SK-N-SH treated with all-trans-retinoic acid at 6 μM for 48 hours (cell line): ENCODE results near the gene TLE1.

Experiments used
- ATAC-seq: fragments of 200-7000 bp; cut with Tn5 transposase; 3 replicates; pipeline ENCODE4 v1.9.1; 2020; ENCODE audit warnings: mild to moderate bottlenecking, moderate library complexity
- ARNTL ChIP-seq: fragments of 450-650 bp; formaldehyde crosslinking; IDR thresholded peaks from 2 replicates; pipeline ENCODE4 v1.5.0; 2020; ENCODE audit warnings: low read depth, mild to moderate bottlenecking, moderate library complexity, borderline replicate concordance
- BACH2 ChIP-seq: fragments of 250-450 bp; sonication (Bioruptor Pico); IDR thresholded peaks from 2 replicates; pipeline ENCODE4 v1.9.0; 2021; ENCODE audit warnings: mild to moderate bottlenecking, borderline replicate concordance
- CSDC2 ChIP-seq: fragments of 250-450 bp; sonication (Bioruptor Pico); IDR thresholded peaks from 2 replicates; pipeline ENCODE4 v1.5.0; 2020; ENCODE audit warnings: mild to moderate bottlenecking, moderate library complexity
- ESRRG ChIP-seq: fragments of 250-450 bp; sonication (Bioruptor Pico); IDR thresholded peaks from 2 replicates; pipeline ENCODE4 v1.6.1; 2021; ENCODE audit warnings: mild to moderate bottlenecking
- GLIS3 ChIP-seq: fragments of 250-450 bp; sonication (Bioruptor Pico); IDR thresholded peaks from 2 replicates; pipeline ENCODE4 v1.5.0; 2020; ENCODE audit warnings: mild to moderate bottlenecking, moderate library complexity
- ISL1 ChIP-seq: fragments of 250-450 bp; sonication (Bioruptor Pico); IDR thresholded peaks from 2 replicates; pipeline ENCODE4 v2.1.2; 2022; ENCODE audit warnings: mild to moderate bottlenecking, moderate library complexity
- OSR1 ChIP-seq: fragments of 250-450 bp; sonication (Bioruptor Pico); IDR thresholded peaks from 2 replicates; pipeline ENCODE4 v1.8.0; 2022; ENCODE audit warnings: moderate library complexity, mild to moderate bottlenecking, inconsistent platforms
- RARB ChIP-seq: fragments of 250-450 bp; sonication (Bioruptor Pico); IDR thresholded peaks from 2 replicates; pipeline ENCODE4 v1.8.0; 2021; ENCODE audit warnings: mild to moderate bottlenecking, moderate library complexity
- SNAI2 ChIP-seq: fragments of 250-450 bp; sonication (Bioruptor Pico); IDR thresholded peaks from 2 replicates; pipeline ENCODE4 v1.5.0; 2020; ENCODE audit warnings: mild to moderate bottlenecking, moderate library complexity
- TCF4 ChIP-seq: fragments of 250-450 bp; sonication (Bioruptor Pico); IDR thresholded peaks from 2 replicates; pipeline ENCODE4 v1.8.0; 2021; ENCODE audit warnings: mild to moderate bottlenecking, moderate library complexity, borderline replicate concordance
- TOX ChIP-seq: fragments of 250-450 bp; sonication (Bioruptor Pico); IDR thresholded peaks from 2 replicates; pipeline ENCODE4 v1.8.0; 2021; ENCODE audit warnings: mild to moderate bottlenecking, moderate library complexity, borderline replicate concordance
- ZC3H10 ChIP-seq: fragments of 250-450 bp; sonication (Bioruptor Pico); IDR thresholded peaks from 2 replicates; pipeline ENCODE4 v1.5.1; 2021; ENCODE audit warnings: mild to moderate bottlenecking, moderate library complexity
- ZFP30 ChIP-seq: fragments of 450-650 bp; formaldehyde crosslinking; IDR thresholded peaks from 2 replicates; pipeline ENCODE4 v1.5.0; 2022; ENCODE audit warnings: mild to moderate bottlenecking, moderate library complexity
- ZNF565 ChIP-seq: fragments of 450-650 bp; formaldehyde crosslinking; conservative IDR thresholded peaks from 2 replicates; pipeline ENCODE4 v1.5.0; 2020; ENCODE audit warnings: low read depth, mild to moderate bottlenecking, moderate library complexity
- ZNF8 ChIP-seq: fragments of 450-650 bp; formaldehyde crosslinking; IDR thresholded peaks from 2 replicates; pipeline ENCODE4 v1.5.0; 2020; ENCODE audit warnings: mild to moderate bottlenecking, moderate library complexity
- TF ChIP-seq, protein P1 (sequence below): fragments of 250-450 bp; sonication (Bioruptor Pico); IDR thresholded peaks from 2 replicates; pipeline ENCODE4 v1.5.1; 2021; ENCODE audit warnings: mild to moderate bottlenecking, moderate library complexity
- TF ChIP-seq, protein P2 (sequence below): fragments of 250-450 bp; sonication (Bioruptor Pico); IDR thresholded peaks from 2 replicates; pipeline ENCODE4 v1.5.0; 2020; ENCODE audit warnings: mild to moderate bottlenecking, moderate library complexity
- TF ChIP-seq, protein P3 (sequence below): fragments of 250-450 bp; sonication (Bioruptor Pico); IDR thresholded peaks from 2 replicates; pipeline ENCODE4 v1.8.0; 2020; ENCODE audit warnings: mild to moderate bottlenecking, moderate library complexity, borderline replicate concordance
- TF ChIP-seq, protein P4 (sequence below): fragments of 250-450 bp; sonication (Bioruptor Pico); IDR thresholded peaks from 2 replicates; pipeline ENCODE4 v1.5.1; 2020; ENCODE audit warnings: low read depth, mild to moderate bottlenecking, moderate library complexity
- TF ChIP-seq, protein P5 (sequence below): fragments of 250-450 bp; sonication (Bioruptor Pico); IDR thresholded peaks from 2 replicates; pipeline ENCODE4 v1.8.0; 2021; ENCODE audit warnings: low read depth, mild to moderate bottlenecking, moderate library complexity, borderline replicate concordance

The TLE1 gene

DNA sequence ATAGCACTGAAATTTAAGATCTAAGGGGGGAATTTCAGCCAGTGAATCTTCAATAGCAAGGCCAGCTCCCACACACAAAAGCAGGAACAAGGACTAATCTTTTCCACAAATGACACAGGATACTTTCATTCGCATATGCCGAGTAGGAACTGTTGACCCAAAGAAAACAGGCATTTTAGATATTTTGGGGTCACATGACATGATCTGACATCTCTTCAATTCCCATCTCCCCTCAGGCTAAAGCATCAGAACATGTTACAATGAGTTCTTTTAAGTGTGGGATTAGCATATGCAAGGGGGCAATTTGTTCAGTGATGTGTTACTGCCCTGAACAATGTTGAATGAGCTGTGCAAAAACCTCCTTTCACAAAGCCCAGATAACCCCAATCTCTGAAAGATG is 68.2 kb downstream of the TLE1 start (continued):
- TF ChIP-seq, protein P1, sequence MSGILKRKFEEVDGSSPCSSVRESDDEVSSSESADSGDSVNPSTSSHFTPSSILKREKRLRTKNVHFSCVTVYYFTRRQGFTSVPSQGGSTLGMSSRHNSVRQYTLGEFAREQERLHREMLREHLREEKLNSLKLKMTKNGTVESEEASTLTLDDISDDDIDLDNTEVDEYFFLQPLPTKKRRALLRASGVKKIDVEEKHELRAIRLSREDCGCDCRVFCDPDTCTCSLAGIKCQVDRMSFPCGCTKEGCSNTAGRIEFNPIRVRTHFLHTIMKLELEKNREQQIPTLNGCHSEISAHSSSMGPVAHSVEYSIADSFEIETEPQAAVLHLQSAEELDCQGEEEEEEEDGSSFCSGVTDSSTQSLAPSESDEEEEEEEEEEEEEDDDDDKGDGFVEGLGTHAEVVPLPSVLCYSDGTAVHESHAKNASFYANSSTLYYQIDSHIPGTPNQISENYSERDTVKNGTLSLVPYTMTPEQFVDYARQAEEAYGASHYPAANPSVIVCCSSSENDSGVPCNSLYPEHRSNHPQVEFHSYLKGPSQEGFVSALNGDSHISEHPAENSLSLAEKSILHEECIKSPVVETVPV (CRISPR knock-in tag): no peak

DNA sequence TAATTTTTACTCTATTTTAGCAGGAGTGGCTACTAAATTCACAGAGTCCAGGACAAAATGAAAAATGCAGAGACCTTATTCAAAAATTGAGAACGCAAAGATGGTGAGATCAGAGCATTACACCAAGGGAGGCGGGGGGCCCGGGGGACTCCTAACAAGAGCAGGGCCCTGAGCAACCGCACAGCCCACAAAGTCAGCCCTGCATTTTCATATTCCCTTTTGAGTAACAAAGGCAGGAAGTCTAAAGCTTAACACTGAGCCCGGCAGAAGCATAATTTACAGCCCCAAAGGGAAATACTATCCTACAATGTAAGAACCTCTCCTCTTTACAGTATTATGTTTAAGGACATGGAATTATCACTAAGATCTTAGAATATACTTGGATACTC is 69.4 kb downstream of the TLE1 start:
- TF ChIP-seq ZNF565 (CRISPR knock-in tag) (no peak), OSR1 (CRISPR knock-in tag) (no peak), ZC3H10 (CRISPR knock-in tag) (no peak), BACH2 (no peak), RARB (no peak), CSDC2 (CRISPR knock-in tag) (no peak), ARNTL (CRISPR knock-in tag) (no peak), ISL1 (no peak), ESRRG (CRISPR knock-in tag) (no peak), ZFP30 (CRISPR knock-in tag) (no peak)
- TF ChIP-seq, protein P2, sequence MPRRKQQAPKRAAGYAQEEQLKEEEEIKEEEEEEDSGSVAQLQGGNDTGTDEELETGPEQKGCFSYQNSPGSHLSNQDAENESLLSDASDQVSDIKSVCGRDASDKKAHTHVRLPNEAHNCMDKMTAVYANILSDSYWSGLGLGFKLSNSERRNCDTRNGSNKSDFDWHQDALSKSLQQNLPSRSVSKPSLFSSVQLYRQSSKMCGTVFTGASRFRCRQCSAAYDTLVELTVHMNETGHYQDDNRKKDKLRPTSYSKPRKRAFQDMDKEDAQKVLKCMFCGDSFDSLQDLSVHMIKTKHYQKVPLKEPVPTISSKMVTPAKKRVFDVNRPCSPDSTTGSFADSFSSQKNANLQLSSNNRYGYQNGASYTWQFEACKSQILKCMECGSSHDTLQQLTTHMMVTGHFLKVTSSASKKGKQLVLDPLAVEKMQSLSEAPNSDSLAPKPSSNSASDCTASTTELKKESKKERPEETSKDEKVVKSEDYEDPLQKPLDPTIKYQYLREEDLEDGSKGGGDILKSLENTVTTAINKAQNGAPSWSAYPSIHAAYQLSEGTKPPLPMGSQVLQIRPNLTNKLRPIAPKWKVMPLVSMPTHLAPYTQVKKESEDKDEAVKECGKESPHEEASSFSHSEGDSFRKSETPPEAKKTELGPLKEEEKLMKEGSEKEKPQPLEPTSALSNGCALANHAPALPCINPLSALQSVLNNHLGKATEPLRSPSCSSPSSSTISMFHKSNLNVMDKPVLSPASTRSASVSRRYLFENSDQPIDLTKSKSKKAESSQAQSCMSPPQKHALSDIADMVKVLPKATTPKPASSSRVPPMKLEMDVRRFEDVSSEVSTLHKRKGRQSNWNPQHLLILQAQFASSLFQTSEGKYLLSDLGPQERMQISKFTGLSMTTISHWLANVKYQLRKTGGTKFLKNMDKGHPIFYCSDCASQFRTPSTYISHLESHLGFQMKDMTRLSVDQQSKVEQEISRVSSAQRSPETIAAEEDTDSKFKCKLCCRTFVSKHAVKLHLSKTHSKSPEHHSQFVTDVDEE: no peak
- ATAC-seq: no peak

DNA sequence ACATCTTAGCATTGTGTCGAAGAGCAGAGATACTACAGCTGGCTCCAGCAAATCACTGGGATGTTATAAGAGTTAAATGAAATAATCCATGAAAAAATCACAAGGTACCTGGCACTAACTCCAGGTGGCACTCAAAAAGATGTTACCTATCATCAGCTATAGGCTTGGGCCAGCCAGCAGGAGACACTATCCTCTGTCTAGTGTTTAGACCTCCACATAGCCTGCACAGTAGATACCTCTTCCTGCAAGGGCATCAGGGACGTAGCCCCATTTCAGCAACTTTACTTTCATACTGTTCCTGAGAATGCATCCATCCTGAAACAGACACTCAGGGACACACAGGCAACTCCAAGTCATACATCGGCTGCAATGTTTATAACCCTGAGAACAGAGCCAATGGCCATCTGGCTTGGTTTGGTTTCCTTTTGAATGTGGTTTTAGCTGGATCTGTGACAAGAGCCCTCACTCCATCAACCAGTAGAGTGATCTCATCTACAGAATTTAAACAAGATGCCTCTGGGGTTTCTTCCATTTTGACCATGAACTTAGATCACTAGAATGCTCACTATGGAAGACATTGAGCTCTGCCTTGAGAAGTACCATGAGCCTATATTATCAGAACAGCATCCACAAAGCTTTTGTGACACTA is 69.9 kb downstream of the TLE1 start:
- peak; percentile 40; the same call in 2 of the 3 replicates for ATAC-seq
- TF ChIP-seq, protein P3, sequence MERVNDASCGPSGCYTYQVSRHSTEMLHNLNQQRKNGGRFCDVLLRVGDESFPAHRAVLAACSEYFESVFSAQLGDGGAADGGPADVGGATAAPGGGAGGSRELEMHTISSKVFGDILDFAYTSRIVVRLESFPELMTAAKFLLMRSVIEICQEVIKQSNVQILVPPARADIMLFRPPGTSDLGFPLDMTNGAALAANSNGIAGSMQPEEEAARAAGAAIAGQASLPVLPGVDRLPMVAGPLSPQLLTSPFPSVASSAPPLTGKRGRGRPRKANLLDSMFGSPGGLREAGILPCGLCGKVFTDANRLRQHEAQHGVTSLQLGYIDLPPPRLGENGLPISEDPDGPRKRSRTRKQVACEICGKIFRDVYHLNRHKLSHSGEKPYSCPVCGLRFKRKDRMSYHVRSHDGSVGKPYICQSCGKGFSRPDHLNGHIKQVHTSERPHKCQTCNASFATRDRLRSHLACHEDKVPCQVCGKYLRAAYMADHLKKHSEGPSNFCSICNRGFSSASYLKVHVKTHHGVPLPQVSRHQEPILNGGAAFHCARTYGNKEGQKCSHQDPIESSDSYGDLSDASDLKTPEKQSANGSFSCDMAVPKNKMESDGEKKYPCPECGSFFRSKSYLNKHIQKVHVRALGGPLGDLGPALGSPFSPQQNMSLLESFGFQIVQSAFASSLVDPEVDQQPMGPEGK: no peak
- no peak for TF ChIP-seq ISL1
- TF ChIP-seq GLIS3 (CRISPR knock-in tag): no peak
- TF ChIP-seq BACH2: no peak
- no peak for TF ChIP-seq TOX (CRISPR knock-in tag)
- no peak for TF ChIP-seq TCF4
- no peak for TF ChIP-seq ESRRG (CRISPR knock-in tag)
- TF ChIP-seq, protein P1 (CRISPR knock-in tag): no peak
- TF ChIP-seq, protein P4, sequence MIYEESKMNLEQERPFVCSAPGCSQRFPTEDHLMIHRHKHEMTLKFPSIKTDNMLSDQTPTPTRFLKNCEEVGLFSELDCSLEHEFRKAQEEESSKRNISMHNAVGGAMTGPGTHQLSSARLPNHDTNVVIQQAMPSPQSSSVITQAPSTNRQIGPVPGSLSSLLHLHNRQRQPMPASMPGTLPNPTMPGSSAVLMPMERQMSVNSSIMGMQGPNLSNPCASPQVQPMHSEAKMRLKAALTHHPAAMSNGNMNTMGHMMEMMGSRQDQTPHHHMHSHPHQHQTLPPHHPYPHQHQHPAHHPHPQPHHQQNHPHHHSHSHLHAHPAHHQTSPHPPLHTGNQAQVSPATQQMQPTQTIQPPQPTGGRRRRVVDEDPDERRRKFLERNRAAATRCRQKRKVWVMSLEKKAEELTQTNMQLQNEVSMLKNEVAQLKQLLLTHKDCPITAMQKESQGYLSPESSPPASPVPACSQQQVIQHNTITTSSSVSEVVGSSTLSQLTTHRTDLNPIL: no peak
- TF ChIP-seq ZFP30 (CRISPR knock-in tag): no peak
- TF ChIP-seq RARB: no peak
- TF ChIP-seq CSDC2 (CRISPR knock-in tag): no peak
- no peak for TF ChIP-seq ZNF8 (CRISPR knock-in tag)
- TF ChIP-seq ZC3H10 (CRISPR knock-in tag): no peak
- TF ChIP-seq SNAI2 (CRISPR knock-in tag): no peak
- TF ChIP-seq, protein P5, sequence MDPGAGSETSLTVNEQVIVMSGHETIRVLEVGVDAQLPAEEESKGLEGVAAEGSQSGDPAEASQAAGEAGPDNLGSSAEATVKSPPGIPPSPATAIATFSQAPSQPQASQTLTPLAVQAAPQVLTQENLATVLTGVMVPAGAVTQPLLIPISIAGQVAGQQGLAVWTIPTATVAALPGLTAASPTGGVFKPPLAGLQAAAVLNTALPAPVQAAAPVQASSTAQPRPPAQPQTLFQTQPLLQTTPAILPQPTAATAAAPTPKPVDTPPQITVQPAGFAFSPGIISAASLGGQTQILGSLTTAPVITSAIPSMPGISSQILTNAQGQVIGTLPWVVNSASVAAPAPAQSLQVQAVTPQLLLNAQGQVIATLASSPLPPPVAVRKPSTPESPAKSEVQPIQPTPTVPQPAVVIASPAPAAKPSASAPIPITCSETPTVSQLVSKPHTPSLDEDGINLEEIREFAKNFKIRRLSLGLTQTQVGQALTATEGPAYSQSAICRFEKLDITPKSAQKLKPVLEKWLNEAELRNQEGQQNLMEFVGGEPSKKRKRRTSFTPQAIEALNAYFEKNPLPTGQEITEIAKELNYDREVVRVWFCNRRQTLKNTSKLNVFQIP (CRISPR knock-in tag): no peak
- no peak for TF ChIP-seq ARNTL (CRISPR knock-in tag)
